Measurements from ENCODE around the gene NPLOC4. TPM values are rescaled to one million over a fixed set of nuclear protein-coding genes. Genes with fewer than 3 reads are reported as not detected.

NPLOC4 gene
- total and polyA plus RNA-seq, 2 donors from 2014 or later = 41.5 to 86.4 TPM

DNA sequence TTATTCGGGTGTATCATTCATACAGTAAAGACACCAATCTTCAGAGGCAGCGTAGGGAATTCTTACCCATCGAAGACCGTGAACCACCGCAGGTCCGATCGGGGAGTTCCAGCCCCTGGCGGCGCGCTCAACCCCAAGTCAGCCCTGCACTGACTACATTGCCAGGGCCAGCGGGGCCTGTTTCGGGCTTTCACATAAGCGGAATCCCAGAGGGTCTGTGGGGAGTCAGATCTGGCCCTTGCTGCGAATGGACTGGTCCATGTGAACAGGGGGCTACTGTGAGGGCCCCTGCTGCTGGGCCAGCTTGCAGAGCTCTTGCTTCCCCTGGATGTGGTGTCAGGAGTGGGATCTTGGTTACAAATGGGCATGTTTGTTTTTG is 11.8 kb upstream of the NPLOC4 start:
- H3K36me3 ChIP-seq (ENCODE audit: control insufficient read depth in 2 of 3, insufficient read depth in 3 of 3, low read length in 3 of 3) = peaks cover 2 to 3% (median 3%) of the 10 kb centered on the region in 3 donors
- no peak for DNase-seq
- FAIRE-seq = no peak
- no peaks in the 10 kb centered on the region for H3K4me1 ChIP-seq (ENCODE audit: control insufficient read depth in 2 of 3, insufficient read depth in 2 of 3, low read depth in 1 of 3, low read length in 3 of 3)
- no peak overlapping the region for H3K4me3 ChIP-seq (ENCODE audit: low read length in 3 of 3)
- H3K27me3 ChIP-seq (ENCODE audit: control insufficient read depth, insufficient read depth, low read length) = peaks cover 11% of the 10 kb centered on the region
- peaks cover 0 to 1% (median 0%) of the 10 kb centered on the region in 3 donors for H3K9me3 ChIP-seq (ENCODE audit: control insufficient read depth in 2 of 3, insufficient read depth in 1 of 3, low read length in 3 of 3)
- no peak overlapping the region for H3K27ac ChIP-seq (ENCODE audit: low read depth in 2 of 2, low read length in 2 of 2)
- H3K9ac ChIP-seq (ENCODE audit: low read length in 3 of 3) = no peak overlapping the region
- TF ChIP-seq, protein P1, sequence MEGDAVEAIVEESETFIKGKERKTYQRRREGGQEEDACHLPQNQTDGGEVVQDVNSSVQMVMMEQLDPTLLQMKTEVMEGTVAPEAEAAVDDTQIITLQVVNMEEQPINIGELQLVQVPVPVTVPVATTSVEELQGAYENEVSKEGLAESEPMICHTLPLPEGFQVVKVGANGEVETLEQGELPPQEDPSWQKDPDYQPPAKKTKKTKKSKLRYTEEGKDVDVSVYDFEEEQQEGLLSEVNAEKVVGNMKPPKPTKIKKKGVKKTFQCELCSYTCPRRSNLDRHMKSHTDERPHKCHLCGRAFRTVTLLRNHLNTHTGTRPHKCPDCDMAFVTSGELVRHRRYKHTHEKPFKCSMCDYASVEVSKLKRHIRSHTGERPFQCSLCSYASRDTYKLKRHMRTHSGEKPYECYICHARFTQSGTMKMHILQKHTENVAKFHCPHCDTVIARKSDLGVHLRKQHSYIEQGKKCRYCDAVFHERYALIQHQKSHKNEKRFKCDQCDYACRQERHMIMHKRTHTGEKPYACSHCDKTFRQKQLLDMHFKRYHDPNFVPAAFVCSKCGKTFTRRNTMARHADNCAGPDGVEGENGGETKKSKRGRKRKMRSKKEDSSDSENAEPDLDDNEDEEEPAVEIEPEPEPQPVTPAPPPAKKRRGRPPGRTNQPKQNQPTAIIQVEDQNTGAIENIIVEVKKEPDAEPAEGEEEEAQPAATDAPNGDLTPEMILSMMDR (IDR thresholded peaks at IDR 0.05; ENCODE audit: borderline replicate concordance, extremely low read depth, insufficient read depth) = no peak
- intact Hi-C loops (cut with DNase I) = no loop called here

DNA sequence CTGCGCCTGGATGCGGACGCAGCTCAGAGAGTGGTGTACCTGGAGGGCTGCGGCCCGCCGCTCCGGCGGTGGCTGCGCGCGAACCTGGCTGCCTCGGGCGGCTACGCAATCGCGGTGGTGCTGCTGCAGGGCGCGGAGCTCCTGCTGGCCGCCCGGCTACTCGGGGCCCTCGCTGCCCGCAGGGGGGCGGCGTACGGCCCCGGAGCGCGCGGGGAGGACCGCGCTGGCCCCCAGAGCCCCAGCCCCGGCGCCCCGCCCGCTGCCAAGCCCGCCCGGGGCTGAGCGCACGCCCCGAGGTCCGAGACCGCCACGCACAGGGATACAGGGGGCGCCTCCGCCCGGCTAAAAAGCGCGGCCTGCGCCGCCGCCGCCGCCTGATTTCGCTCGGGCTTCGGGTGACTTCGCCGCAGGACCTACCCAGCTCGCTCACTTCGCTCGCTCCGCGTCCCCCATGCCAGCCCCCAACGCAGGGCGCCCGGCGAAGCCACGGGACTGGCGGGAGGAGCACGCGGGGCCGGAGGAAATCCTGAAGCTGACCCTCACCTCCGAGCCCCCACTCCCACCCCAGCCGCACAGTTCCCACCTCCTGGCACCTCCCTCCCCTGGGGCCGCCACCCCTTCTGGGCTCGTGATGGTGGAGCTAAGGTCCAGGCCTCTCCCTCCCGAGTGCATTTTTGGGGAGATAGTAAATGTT is 11.2 kb upstream of the NPLOC4 start:
- intact Hi-C loops (cut with DNase I) = no loop called here
- Histone ChIP-seq H3K9ac (ENCODE audit: low read length in 3 of 3) (no peak overlapping the region), H3K9me3 (ENCODE audit: control insufficient read depth in 2 of 3, insufficient read depth in 1 of 3, low read length in 3 of 3) (peaks cover 0 to 1% (median 0%) of the 10 kb centered on the region in 3 donors), H3K4me1 (ENCODE audit: control insufficient read depth in 2 of 3, insufficient read depth in 2 of 3, low read depth in 1 of 3, low read length in 3 of 3) (no peaks in the 10 kb centered on the region), H3K4me3 (ENCODE audit: low read length in 3 of 3) (no peak overlapping the region), H3K27me3 (ENCODE audit: control insufficient read depth, insufficient read depth, low read length) (peaks cover 11% of the 10 kb centered on the region), H3K27ac (ENCODE audit: low read depth in 2 of 2, low read length in 2 of 2) (no peak overlapping the region), H3K36me3 (ENCODE audit: control insufficient read depth in 2 of 3, insufficient read depth in 3 of 3, low read length in 3 of 3) (peaks cover 2 to 3% (median 3%) of the 10 kb centered on the region in 3 donors)
- FAIRE-seq = no peak
- TF ChIP-seq, protein P1 (IDR thresholded peaks at IDR 0.05; ENCODE audit: borderline replicate concordance, extremely low read depth, insufficient read depth) = no peak
- peak in 2 of 5 donors; percentile 13 to 49 for DNase-seq

DNA sequence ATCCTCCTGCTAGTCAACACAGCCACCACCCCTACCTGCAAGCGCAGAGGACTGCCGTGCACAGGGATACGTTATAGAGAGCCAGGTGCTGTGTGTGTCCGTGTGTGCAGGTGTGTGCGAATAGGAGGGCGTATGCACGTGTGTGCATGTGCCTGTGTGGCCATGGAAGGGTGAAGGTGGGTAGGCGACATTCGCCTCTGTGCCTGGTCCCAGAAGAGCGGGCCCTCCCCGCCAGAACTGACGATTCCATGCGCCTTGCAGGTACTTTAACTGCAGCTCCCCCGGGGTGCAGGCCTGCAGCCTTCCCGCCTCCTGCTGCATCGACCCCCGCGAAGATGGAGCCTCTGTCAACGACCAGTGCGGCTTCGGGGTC is 10.7 kb upstream of the NPLOC4 start:
- H3K9me3 ChIP-seq (ENCODE audit: control insufficient read depth in 2 of 3, insufficient read depth in 1 of 3, low read length in 3 of 3) = peaks cover 0 to 1% (median 0%) of the 10 kb centered on the region in 3 donors
- DNase-seq (no peak), FAIRE-seq (no peak)
- H3K9ac ChIP-seq (ENCODE audit: low read length in 3 of 3) = no peak overlapping the region
- no peaks in the 10 kb centered on the region for H3K4me1 ChIP-seq (ENCODE audit: control insufficient read depth in 2 of 3, insufficient read depth in 2 of 3, low read depth in 1 of 3, low read length in 3 of 3)
- H3K4me3 ChIP-seq (ENCODE audit: low read length in 3 of 3) = no peak overlapping the region
- TF ChIP-seq, protein P1 (IDR thresholded peaks at IDR 0.05; ENCODE audit: borderline replicate concordance, extremely low read depth, insufficient read depth) = no peak
- no peak overlapping the region for H3K27ac ChIP-seq (ENCODE audit: low read depth in 2 of 2, low read length in 2 of 2)
- H3K27me3 ChIP-seq (ENCODE audit: control insufficient read depth, insufficient read depth, low read length) = peaks cover 11% of the 10 kb centered on the region
- intact Hi-C loops (cut with DNase I) = no loop called here
- H3K36me3 ChIP-seq (ENCODE audit: control insufficient read depth in 2 of 3, insufficient read depth in 3 of 3, low read length in 3 of 3) = peaks cover 2 to 3% (median 3%) of the 10 kb centered on the region in 3 donors
